ENCODE data around the gene AMBP.

GRCh38 chr9:114083666-114084065 is 5.6 kb upstream of the AMBP start:
- TF ChIP-seq CTCF (IDR thresholded peaks at IDR 0.05) (no peak), EZH2 (IDR thresholded peaks at IDR 0.05) (no peak), EZH2phosphoT487 (IDR thresholded peaks at IDR 0.05) (no peak)

Measured in neural progenitor cell (in vitro differentiated cells).